Subcutaneous abdominal adipose tissue (tissue), 5 donors: ENCODE results near the gene PACRG.

ENCODE experiments used
- H3K27ac ChIP-seq: one replicate; pipeline ENCODE4 v1.7.0; 2013; ENCODE audit warnings: low read depth, mild to moderate bottlenecking, inconsistent platforms, low read length, moderate library complexity
- H3K27me3 ChIP-seq, 5 donors: one replicate each; pipeline ENCODE4 v1.7.0; 2013; ENCODE audit warnings: low read length in 5 of 5, inconsistent platforms in 1 of 5; ENCODE audit not compliant: control insufficient read depth in 5 of 5, insufficient read depth in 4 of 5
- H3K36me3 ChIP-seq, 5 donors: one replicate each; pipeline ENCODE4 v1.7.0; 2013; ENCODE audit warnings: low read length in 5 of 5; ENCODE audit not compliant: control insufficient read depth in 5 of 5, insufficient read depth in 5 of 5
- H3K4me1 ChIP-seq, 5 donors: one replicate each; pipeline ENCODE4 v1.7.0; 2013; ENCODE audit warnings: low read length in 5 of 5, mild to moderate bottlenecking in 3 of 5, moderate library complexity in 1 of 5; ENCODE audit not compliant: control insufficient read depth in 5 of 5, insufficient read depth in 5 of 5
- H3K4me3 ChIP-seq, 5 donors: one replicate each; pipeline ENCODE4 v1.7.0; 2013; ENCODE audit warnings: low read length in 5 of 5, low read depth in 1 of 5
- H3K9ac ChIP-seq, 5 donors: one replicate each; pipeline ENCODE4 v1.7.0; 2013; ENCODE audit warnings: low read length in 5 of 5, mild to moderate bottlenecking in 4 of 5, moderate library complexity in 3 of 5
- H3K9me3 ChIP-seq, 5 donors: one replicate each; pipeline ENCODE4 v1.7.0; 2013; ENCODE audit warnings: low read length in 5 of 5; ENCODE audit not compliant: control insufficient read depth in 5 of 5
- donor health status: healthy.
- donor health status: healthy.
- donor health status: healthy.
- donor health status: healthy.
- donor health status: healthy.

Gene PACRG

GRCh38 chr6:163209005-163209404 is 481.2 kb downstream of the PACRG start:
- Histone ChIP-seq H3K27me3 (no peaks in the 10 kb centered on the region), H3K9me3 (peaks cover 3 to 9% (median 9%) of the 10 kb centered on the region in 5 donors), H3K4me3 (no peak overlapping the region), H3K4me1 (no peaks in the 10 kb centered on the region), H3K27ac (no peak overlapping the region), H3K36me3 (no peaks in the 10 kb centered on the region), H3K9ac (no peak overlapping the region)

- H3K9ac ChIP-seq: no peak overlapping the region
- H3K9me3 ChIP-seq: peaks cover 3 to 9% (median 9%) of the 10 kb centered on the region in 5 donors
- no peaks in the 10 kb centered on the region for H3K36me3 ChIP-seq
- no peak overlapping the region for H3K27ac ChIP-seq
- no peaks in the 10 kb centered on the region for H3K4me1 ChIP-seq
- no peak overlapping the region for H3K4me3 ChIP-seq
- H3K27me3 ChIP-seq: no peaks in the 10 kb centered on the region
Measured at GRCh38 chr6:163212123-163212522, 484.3 kb downstream of the PACRG start.

DNA sequence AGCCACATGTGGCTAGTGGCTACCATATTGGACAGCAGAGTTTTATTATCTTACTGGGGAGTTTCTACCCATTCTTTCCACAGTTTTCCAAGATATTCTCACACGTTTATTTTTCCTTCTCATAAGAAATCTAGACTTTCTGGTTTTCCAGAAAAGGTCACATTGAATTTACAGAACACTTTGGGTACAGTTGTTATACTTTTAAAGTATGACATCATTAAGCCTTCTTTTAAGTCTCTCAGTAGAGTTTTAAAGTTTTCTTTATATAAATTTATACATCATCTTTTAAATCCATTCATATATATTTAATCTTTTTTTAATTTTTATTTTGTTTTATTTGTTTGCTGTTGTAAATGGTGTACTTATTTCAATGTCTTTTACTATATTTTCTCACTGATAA is 486.5 kb downstream of the PACRG start:
- no peaks in the 10 kb centered on the region for H3K36me3 ChIP-seq
- no peaks in the 10 kb centered on the region for H3K27me3 ChIP-seq
- no peak overlapping the region for H3K27ac ChIP-seq
- H3K9me3 ChIP-seq: peaks cover 3 to 9% (median 9%) of the 10 kb centered on the region in 5 donors
- H3K9ac ChIP-seq: no peak overlapping the region
- no peaks in the 10 kb centered on the region for H3K4me1 ChIP-seq
- no peak overlapping the region for H3K4me3 ChIP-seq

- no peak overlapping the region for H3K4me3 ChIP-seq
- H3K9ac ChIP-seq: no peak overlapping the region
- no peaks in the 10 kb centered on the region for H3K36me3 ChIP-seq
- H3K9me3 ChIP-seq: no peaks in the 10 kb centered on the region
- no peaks in the 10 kb centered on the region for H3K27me3 ChIP-seq
- H3K27ac ChIP-seq: no peak overlapping the region
- peaks cover 0 to 6% (median 0%) of the 10 kb centered on the region in 5 donors for H3K4me1 ChIP-seq
Measured at GRCh38 chr6:163218361-163218894, 490.7 kb downstream of the PACRG start.

DNA sequence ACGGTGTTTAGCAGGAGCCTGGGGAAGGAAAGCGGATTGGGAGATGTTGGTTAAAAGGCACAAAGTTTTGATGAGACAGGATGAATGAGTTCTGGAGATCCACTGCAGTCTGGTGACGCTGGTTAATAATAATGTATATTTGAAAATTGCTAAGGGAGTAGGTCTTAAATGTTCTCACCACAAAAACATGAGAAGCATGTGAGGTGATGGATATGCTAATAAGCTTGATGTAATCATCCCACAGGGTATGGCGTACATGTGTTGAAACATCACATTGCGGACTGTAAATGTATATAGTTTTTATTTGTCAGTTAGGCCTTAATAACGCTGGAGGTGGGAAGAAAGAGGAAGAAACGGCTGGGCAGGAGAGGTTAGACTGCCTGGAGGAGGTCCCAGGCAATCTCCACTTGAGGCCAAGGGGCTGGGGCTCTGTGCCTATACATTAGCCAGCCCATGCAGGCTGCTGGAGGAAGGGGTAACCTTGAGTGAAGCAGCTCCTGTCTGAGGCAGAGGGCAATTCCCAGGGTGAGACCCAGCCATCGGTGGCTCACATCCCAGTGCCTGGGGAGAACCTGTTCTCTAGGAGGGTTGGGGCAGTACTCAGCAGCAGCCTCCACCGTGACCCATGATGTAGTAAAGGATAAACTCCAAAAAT is 498.5 kb downstream of the PACRG start:
- Histone ChIP-seq H3K4me3 (no peak overlapping the region), H3K9ac (no peak overlapping the region), H3K9me3 (no peaks in the 10 kb centered on the region), H3K27ac (no peak overlapping the region), H3K4me1 (no peaks in the 10 kb centered on the region), H3K36me3 (no peaks in the 10 kb centered on the region), H3K27me3 (no peaks in the 10 kb centered on the region)

DNA sequence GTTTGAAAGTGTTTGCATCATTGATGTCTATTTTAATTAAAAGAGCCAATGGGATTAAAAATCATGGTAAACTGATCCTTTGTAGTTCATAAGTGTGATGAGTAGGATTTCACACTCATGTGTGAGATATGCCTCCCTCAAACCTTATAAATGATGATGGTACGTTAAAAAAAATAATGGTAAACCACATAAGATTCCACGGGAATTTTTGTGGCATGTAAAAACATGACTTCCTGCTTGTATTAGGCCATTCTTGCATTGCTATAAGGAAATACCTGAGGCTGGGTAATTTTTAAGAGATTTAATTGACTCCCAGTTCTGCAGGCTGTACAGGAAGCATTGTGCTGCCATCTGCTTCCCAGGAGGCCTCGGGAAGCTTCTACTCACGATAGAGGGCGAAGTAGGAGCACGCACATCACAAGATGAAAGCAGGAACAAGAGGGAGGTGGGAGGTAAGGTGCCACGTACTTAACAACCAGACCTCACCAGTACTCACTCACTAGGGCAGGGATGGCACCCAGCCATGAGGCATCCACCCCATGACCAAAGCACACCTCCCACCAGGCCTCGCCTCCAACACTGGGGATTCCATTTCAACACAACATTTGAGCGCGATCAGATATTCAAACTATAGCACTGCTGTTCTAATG is 499.2 kb downstream of the PACRG start:
- no peaks in the 10 kb centered on the region for H3K4me1 ChIP-seq
- no peak overlapping the region for H3K27ac ChIP-seq
- H3K4me3 ChIP-seq: no peak overlapping the region
- H3K36me3 ChIP-seq: no peaks in the 10 kb centered on the region
- no peaks in the 10 kb centered on the region for H3K27me3 ChIP-seq
- no peak overlapping the region for H3K9ac ChIP-seq
- no peaks in the 10 kb centered on the region for H3K9me3 ChIP-seq

DNA sequence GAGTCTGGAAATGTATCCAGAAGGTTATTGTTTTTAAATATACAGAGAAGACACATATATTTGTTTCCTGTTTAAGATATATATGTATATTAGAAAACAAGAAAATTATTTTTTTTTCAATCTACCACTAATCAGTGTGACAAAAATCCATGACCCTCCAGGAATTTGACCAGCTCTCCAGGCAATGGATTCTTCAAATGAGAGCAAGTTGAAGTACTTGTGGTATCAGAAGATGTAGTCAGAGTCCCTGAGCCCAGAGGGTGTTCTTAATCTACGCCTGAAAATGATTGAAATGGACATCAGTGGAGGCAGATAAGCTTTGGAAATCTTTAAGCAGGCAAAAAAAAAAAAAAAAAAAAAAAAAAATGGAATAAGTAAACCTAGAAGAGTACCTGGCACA is 500.3 kb downstream of the PACRG start:
- Histone ChIP-seq H3K27ac (no peak overlapping the region), H3K27me3 (no peaks in the 10 kb centered on the region), H3K4me3 (no peak overlapping the region), H3K9ac (no peak overlapping the region), H3K4me1 (no peaks in the 10 kb centered on the region), H3K9me3 (no peaks in the 10 kb centered on the region), H3K36me3 (no peaks in the 10 kb centered on the region)

GRCh38 chr6:163229050-163229449 is 501.3 kb downstream of the PACRG start:
- Histone ChIP-seq H3K4me3 (no peak overlapping the region), H3K9me3 (no peaks in the 10 kb centered on the region), H3K9ac (no peak overlapping the region), H3K27ac (no peak overlapping the region), H3K4me1 (no peaks in the 10 kb centered on the region), H3K36me3 (no peaks in the 10 kb centered on the region), H3K27me3 (no peaks in the 10 kb centered on the region)

GRCh38 chr6:163230901-163231300 is 503.1 kb downstream of the PACRG start:
- H3K27ac ChIP-seq: no peak overlapping the region
- H3K9me3 ChIP-seq: no peaks in the 10 kb centered on the region
- no peak overlapping the region for H3K9ac ChIP-seq
- H3K4me1 ChIP-seq: no peaks in the 10 kb centered on the region
- H3K36me3 ChIP-seq: no peaks in the 10 kb centered on the region
- no peaks in the 10 kb centered on the region for H3K27me3 ChIP-seq
- H3K4me3 ChIP-seq: no peak overlapping the region

- H3K4me3 ChIP-seq: no peak overlapping the region
- no peaks in the 10 kb centered on the region for H3K27me3 ChIP-seq
Measured at GRCh38 chr6:163231356-163232014, 503.7 kb downstream of the PACRG start.

More at GRCh38 chr6:163231356-163232014, 503.7 kb downstream of the PACRG start:
- Histone ChIP-seq H3K9me3 (no peaks in the 10 kb centered on the region), H3K36me3 (no peaks in the 10 kb centered on the region), H3K27ac (no peak overlapping the region), H3K9ac (no peak overlapping the region), H3K4me1 (no peaks in the 10 kb centered on the region)
